Activated CD8-positive, alpha-beta T cell treated with anti-CD3 and anti-CD28 coated beads for 36 hours (primary cell): ENCODE data around the gene FSTL4. TPM values are rescaled to one million over a fixed set of nuclear protein-coding genes. Genes with fewer than 3 reads are reported as not detected.

Experiments used
- ATAC-seq: fragments of 200-7000 bp; cut with Tn5 transposase; one replicate; pipeline ENCODE4 v1.10.0; 2021; ENCODE audit warnings: mild to moderate bottlenecking, moderate library complexity
- CTCF ChIA-PET: fragments of 350-600 bp; sonication (Branson Sonifier 250); formaldehyde crosslinking; loops from one replicate; lab custom pipeline; 2021; ENCODE audit warnings: antibody characterized with exemption; lab: Charles Lee
- POLR2A ChIA-PET: fragments of 350-600 bp; sonication (Branson Sonifier 250); formaldehyde crosslinking; loops from one replicate; lab custom pipeline; 2021; ENCODE audit warnings: antibody characterized with exemption; lab: Charles Lee
- DNase-seq: peaks from one replicate; pipeline ENCODE4 v3.0.0-alpha.2; 2020
- H3K27ac Mint-ChIP-seq: one replicate; pipeline ENCODE4 v1.8.0; 2021; ENCODE audit warnings: mild to moderate bottlenecking, mixed read lengths
- H3K27me3 Mint-ChIP-seq: one replicate; pipeline ENCODE4 v1.8.0; 2021; ENCODE audit warnings: mixed read lengths
- H3K36me3 Mint-ChIP-seq: one replicate; pipeline ENCODE4 v1.8.0; 2021; ENCODE audit warnings: low read depth, mixed read lengths
- H3K4me1 Mint-ChIP-seq: one replicate; pipeline ENCODE4 v1.8.0; 2021; ENCODE audit warnings: low read depth, mixed read lengths
- H3K4me3 Mint-ChIP-seq: one replicate; pipeline ENCODE4 v1.8.0; 2021; ENCODE audit warnings: mild to moderate bottlenecking, moderate library complexity, mixed read lengths
- H3K9me3 Mint-ChIP-seq: one replicate; pipeline ENCODE4 v1.8.0; 2021; ENCODE audit warnings: mixed read lengths
- CTCF ChIP-seq: fragments of 200-600 bp; IDR thresholded peaks from one replicate; pipeline ENCODE4 v1.8.0; 2022; ENCODE audit warnings: antibody characterized with exemption, mild to moderate bottlenecking
- intact Hi-C: fragments of 100-400 bp; cut with micrococcal nuclease; formaldehyde crosslinking; loops from one replicate; pipeline ENCODE4 v1.10.0; 2022
- total RNA-seq, 2 experiments: library from RNA; stranded (reverse); gene quantifications; one replicate each; pipeline ENCODE4 v1.2.3, GENCODE V29; 2021

FSTL4 gene
- total RNA-seq, 2 experiments from 2014 or later = not detected

GRCh38 chr5:133653760-133654049 is 41.4 kb upstream of the FSTL4 start:
- TF ChIP-seq CTCF = no peak
- Mint-ChIP-seq H3K27me3 (peaks cover 7% of the 10 kb centered on the region), H3K4me3 (no peak overlapping the region), H3K36me3 (no peaks in the 10 kb centered on the region), H3K9me3 (no peaks in the 10 kb centered on the region), H3K27ac (no peak overlapping the region), H3K4me1 (no peaks in the 10 kb centered on the region)
- POLR2A ChIA-PET = no interaction called here
- DNase-seq (no peak), ATAC-seq (no peak)
- CTCF ChIA-PET = no interaction called here
- intact Hi-C loops = no loop called here

GRCh38 chr5:133652951-133653759 is 40.8 kb upstream of the FSTL4 start:
- peaks cover 8% of the 10 kb centered on the region for H3K27me3 Mint-ChIP-seq
- no peaks in the 10 kb centered on the region for H3K4me1 Mint-ChIP-seq
- no peaks in the 10 kb centered on the region for H3K36me3 Mint-ChIP-seq
- H3K9me3 Mint-ChIP-seq = no peaks in the 10 kb centered on the region
- TF ChIP-seq CTCF = no peak
- no peak overlapping the region for H3K4me3 Mint-ChIP-seq
- no peak overlapping the region for H3K27ac Mint-ChIP-seq
- POLR2A ChIA-PET = no interaction called here
- DNase-seq (no peak), ATAC-seq (no peak)
- intact Hi-C loops = no loop called here
- CTCF ChIA-PET = no interaction called here

- H3K4me1 Mint-ChIP-seq = no peaks in the 10 kb centered on the region
- CTCF ChIA-PET = no interaction called here
- H3K27ac Mint-ChIP-seq = no peak overlapping the region
- H3K4me3 Mint-ChIP-seq = no peak overlapping the region
- DNase-seq (no peak), ATAC-seq (no peak)
- H3K27me3 Mint-ChIP-seq = peaks cover 30% of the 10 kb centered on the region
- TF ChIP-seq CTCF = no peak
- no peaks in the 10 kb centered on the region for H3K9me3 Mint-ChIP-seq
- POLR2A ChIA-PET = no interaction called here
- intact Hi-C loops = no loop called here
- H3K36me3 Mint-ChIP-seq = no peaks in the 10 kb centered on the region
These were observed 31.9 kb upstream of the FSTL4 start for GRCh38 chr5:133644000-133644865.

- ChIA-PET CTCF (no interaction called here), POLR2A (no interaction called here)
- Mint-ChIP-seq H3K4me1 (no peaks in the 10 kb centered on the region), H3K27me3 (peaks cover 30% of the 10 kb centered on the region), H3K27ac (no peak overlapping the region), H3K9me3 (no peaks in the 10 kb centered on the region), H3K4me3 (no peak overlapping the region), H3K36me3 (no peaks in the 10 kb centered on the region)
- ATAC-seq (no peak), DNase-seq (no peak)
- intact Hi-C loops = no loop called here
- TF ChIP-seq CTCF = no peak
These were observed 31.0 kb upstream of the FSTL4 start for GRCh38 chr5:133643365-133643764.

GRCh38 chr5:133642153-133642722 is 29.9 kb upstream of the FSTL4 start:
- Mint-ChIP-seq H3K27ac (no peak overlapping the region), H3K9me3 (no peaks in the 10 kb centered on the region), H3K4me3 (no peak overlapping the region), H3K36me3 (no peaks in the 10 kb centered on the region), H3K4me1 (no peaks in the 10 kb centered on the region), H3K27me3 (peaks cover 33% of the 10 kb centered on the region)
- CTCF ChIA-PET = interaction anchor here (1.4 kb wide), 1 partner anchor 227 kb away, joined by 3 read pairs; no protein-coding TSS in a partner anchor
- intact Hi-C loops = no loop called here
- no peak for TF ChIP-seq CTCF
- ATAC-seq = no peak
- POLR2A ChIA-PET = no interaction called here
- no peak for DNase-seq
